Spleen (tissue), 7 donors: ENCODE measurements around the gene INPP4B.

Experiments used
- CTCF ChIP-seq, 11 experiments: fragments of 200-600 bp in 7 of 11; fragments of 450-650 bp in 4 of 11; sonication (generic) in 4 of 11; IDR thresholded peaks in 8 of 11; conservative IDR thresholded peaks in 3 of 11; 1 replicate in 7 of 11; 2 replicates in 4 of 11; pipeline versions ENCODE4 v1.4.0 to v1.8.0; 2016 to 2021; ENCODE audit warnings: antibody characterized with exemption in 11 of 11, inconsistent platforms in 4 of 11, mild to moderate bottlenecking in 1 of 11
- POLR2A ChIP-seq, 3 donors: fragments of 450-650 bp; IDR thresholded peaks; one replicate each; pipeline ENCODE4 v1.5.1; 2017; ENCODE audit warnings: antibody characterized with exemption in 3 of 3, mild to moderate bottlenecking in 1 of 3
- POLR2AphosphoS5 ChIP-seq, 3 donors: sonication (generic); formaldehyde crosslinking; IDR thresholded peaks; one replicate each; pipeline ENCODE4 v1.5.1; 2017; ENCODE audit warnings: antibody characterized with exemption in 3 of 3
- donor health status: DM: no; HTN: no; CAD: no; lungs with moderate emphysema.
- donor health status: DM: no; HTN: no; CAD: no.
- donor health status: DM: no; HTN: no; CAD: no.

GRCh38 chr4:142435599-142436235 lies 410.4 kb downstream of the INPP4B start:
- TF ChIP-seq POLR2A (IDR thresholded peaks at IDR 0.05) (no peak), CTCF (IDR thresholded peaks at IDR 0.05 in 8 of 11, conservative IDR thresholded peaks at IDR 0.05 in 3 of 11) (no peak), POLR2AphosphoS5 (IDR thresholded peaks at IDR 0.05) (no peak)
